COR-L47 (cell line): ENCODE data around the gene GPR17.

Source experiments
- DNase-seq: peaks from one replicate; lab custom pipeline; 2025; lab: John Stamatoyannopoulos, UW

Gene GPR17

DNA sequence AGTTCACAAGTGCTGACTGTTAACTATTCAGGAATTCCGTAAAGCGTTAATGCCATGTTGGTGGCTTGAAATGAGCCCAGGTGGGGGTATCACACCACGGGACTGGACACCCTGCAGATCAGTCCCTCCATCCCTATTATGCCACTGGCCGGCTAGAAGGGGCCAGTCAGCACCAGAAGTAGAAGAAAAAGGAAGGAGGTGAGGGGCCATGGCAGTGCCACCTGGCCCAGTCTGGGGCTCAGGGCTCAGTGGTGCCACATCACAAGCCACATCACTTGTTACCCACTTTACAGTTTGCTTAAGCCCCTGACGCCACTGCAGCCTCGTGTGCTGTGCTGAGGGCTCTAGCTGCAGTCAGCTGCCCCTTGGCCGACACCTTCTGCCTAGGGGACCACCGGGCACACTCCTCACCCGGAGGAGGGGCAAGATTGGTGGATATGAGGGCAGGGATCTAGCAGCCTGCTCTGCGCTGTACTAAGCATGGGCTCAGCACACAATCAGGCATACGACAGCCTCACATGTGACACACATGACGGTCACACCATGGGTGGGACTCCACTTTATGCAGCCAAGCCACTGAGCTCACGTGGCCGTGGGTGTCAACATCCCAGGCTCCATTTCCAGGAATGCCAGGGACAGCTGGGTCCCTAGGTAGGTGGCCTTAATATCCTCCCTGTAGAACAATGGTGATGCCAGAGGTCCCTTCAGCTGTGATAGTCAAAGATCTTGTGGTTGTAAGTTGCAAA lies 25.8 kb downstream of the GPR17 start:
- DNase-seq = no peak

DNA sequence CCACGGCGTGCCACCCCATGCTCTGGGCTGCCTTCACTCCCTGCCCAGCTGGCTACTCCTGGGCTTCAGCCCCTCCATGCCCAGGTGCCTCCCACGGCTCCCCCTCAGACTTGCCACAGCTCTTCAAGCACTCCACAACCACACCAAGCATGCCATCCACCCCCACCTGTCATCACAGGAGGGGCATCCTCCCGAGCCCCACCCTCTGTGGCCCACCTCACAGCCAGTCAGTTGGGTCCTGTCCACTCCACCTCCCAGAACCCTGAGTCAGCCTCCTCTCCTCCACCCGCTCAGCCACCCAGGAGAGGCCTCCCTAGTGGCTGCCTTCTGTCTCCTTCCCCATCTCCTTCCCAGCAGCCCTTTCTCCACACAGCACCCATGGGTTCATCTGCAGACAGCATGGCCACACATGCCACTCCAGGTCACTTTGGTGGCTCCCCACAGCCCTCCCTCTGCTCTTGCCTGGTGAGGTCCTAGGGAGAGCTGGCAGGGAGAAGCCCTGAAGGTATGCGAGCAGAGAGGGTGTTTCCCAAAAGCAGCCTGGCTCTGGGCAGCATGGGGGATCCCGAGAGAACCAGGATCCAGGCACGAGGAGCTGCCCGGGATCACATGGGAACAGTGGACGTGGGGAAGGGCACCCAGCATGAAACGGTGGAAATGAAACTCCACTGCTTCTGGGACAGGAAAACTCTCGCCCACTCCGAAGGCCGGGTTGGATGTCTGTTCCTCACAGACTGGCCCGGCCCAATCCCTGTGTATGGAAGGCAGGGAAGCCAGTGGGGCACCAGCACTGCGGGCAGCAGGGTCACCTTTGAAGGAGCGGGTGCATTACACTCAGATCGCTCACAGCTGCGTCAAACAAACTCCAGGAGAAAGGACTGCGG lies 26.6 kb downstream of the GPR17 start:
- no peak for DNase-seq

DNA sequence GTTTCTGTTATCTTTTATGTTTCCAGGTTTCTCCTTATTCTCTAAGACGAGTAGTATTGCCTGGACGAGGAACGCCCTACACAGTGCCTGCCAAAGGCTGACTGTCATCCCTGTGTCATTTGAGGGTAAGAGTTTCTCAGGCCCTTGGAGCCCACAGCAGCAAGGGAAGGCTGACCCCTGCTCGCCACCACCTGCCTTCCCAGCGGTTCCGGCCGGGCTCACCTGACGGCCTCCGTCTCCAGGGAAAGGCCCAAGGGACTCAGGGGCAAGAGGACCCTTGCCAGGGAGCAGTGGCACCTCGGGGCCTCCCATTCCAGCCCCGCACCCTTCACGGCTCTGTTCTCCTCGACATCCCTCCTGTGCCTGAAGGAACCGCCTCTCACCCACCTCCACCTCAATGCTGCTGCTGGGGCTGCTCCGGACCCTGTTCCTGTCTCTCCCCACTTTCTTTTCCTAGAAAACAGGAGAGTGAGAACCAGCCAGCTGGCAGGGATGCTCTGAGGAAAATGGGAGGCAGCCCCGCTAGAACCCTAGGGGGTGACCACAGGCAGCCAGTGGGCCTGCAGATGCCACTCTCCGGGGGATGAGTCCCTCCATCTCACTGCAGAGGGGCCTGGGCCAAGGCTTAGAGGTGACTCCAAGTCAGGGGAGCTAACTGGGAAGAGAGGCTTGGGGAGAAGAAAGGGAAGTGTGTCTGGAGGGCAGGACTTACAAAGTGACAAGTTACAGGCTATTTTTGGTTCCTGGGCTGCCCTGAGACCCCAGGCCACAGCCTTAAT lies 27.5 kb downstream of the GPR17 start:
- no peak for DNase-seq

DNA sequence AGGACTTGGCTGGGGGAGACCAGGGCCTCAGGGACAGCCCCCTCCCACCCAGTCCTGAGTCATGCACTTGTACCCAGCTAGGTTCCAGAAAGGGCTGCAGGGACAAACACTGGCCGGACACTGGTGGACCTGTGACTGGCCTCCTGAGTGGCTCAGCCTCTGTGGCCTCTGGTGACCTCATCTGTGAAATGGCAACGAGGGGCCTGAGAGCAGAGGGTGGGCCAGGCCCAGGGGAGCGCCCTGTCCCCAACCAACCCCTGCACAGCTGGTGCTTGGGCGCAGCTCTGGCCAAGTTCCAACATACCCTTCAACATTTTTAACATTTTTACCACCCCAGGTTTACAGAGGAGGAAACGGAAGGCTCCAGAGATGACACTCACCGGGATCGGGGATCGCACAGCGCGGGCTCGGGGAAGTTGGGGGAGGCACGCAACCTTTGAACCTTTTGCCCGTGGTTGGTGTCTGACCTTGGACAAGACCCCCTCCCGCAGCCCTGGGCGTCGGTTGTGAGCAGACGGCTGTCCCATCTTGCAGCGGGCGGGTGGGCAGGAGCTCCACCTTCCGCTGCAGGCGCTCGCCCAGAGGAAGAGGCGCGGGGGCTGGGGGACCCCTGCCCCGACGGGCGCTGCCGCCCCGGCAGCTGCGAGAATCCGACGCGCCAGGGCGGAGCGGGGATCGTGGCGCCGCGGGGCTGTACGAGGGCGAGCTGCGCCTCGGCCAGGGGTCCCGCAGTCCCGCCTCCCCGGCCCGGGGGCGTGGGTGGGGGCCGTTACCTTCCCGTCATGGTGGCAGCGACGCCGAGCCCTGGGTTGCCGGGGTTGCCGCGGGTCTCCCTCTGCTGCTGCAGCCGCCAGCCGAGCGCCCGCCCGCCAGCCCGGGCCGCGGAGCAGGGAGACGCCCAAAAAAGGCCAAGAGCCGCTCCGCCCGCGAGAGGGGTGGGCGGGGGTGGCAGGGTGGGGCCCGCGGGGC lies 28.6 kb downstream of the GPR17 start:
- DNase-seq = no peak

DNA sequence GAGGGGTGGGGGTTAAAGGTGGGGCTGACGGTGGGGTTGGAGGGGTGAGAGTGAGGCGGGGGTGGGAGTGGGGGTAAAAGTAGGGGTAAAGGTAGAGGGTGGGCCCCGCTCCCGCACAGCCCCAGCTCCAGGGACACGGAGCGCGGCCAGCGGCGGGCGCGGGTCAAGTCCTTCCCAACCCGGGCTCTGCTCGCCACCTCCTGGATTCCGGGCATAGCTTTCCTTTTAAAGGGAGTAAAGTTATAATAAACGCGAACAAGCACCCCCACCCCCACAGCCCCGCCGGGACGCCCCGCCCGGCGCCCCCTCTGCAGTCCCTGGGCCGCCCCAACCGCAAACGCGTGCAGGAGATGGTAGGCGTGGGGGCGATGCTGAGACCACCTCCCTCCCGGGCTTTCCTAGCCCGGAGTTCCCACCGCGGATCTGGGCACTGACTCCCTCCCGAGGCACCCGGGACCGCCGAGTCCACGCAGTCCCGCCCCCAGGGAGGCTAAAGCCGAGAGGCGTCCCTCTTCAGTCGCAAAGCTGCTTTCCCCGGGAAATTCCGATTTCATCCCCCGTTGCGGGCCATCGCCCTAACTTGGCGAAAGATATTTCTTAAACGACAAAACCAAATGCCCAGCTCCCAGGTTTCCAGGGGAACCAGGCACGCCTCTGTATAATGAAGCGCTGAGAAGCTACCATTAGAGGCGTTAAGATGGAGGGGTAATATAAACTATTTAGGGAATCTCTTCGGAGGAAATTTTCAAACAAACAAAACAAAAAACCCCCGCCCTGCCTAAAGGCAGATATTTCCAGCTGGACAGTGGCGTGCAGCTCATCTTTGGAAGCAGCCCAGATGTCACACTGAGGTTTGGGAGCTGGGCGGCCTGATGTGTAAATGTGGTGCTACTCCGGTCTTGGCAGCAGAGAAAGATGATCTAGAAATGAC lies 29.6 kb downstream of the GPR17 start, which contains the start of gene LIMS2:
TSS of gene LIMS2 (minus strand) at position 200 of the 931 bp plus-strand sequence. CDS start 506 bp downstream, outside the sequence.
- DNase-seq = peak; percentile 11

DNA sequence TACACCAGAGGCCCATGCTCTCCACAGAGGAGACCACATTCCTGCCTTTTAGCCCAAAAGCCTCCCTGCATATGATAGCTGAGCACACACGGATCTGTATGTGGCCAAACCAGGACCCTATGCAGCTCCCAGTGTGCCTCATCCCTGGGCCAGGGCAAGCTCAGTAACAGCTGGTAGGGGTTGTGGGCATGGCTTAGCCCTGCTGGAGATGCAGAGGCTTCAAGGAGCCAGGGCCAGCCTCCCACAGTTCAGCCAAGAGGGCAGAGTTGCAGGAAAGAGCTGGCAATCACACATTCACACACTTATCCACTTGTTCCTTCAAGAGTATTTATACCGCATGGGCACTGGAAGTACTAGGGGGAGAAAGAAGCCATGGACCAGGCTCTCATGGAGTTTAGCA lies 31.0 kb downstream of the GPR17 start:
- no peak for DNase-seq

DNA sequence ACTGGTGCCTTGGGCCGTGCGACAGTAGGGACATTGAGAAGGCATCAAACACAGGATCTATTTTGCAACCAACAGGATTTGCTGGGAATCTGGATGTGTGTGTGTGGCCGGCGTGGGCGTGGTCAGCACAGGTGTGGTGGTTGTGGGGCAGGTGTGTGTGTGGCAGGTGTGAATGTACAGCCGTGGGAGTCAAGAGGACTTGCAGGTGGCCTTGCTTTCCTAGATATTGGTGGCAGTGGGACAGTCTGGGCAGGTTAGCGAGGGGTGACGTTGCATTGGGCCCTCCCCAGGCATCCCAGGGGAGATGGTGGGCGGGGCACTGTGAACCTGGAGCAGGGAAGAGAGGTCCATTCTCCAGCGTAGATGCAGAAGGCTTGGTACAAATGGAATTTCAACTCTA lies 32.6 kb downstream of the GPR17 start:
- no peak for DNase-seq

DNA sequence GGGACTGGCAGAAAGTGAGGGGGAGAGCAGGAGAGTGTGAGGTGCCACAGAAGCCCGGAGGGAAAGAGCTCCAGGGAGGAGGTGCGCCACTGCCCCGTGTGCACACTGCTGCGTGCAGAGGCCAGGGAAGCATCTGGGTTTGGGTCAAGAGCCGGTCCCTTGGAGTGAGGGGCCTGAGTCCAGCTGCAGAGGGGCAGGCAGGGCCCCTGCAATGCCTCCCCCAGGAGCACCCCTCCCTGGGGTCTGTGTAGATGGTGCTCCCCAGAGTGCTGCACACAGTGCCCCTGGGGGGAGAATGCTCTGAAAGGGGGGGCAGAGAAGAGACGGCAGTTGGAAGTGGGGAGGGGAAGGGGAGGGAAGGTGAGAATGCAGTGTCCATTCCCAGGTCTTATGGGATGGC lies 33.0 kb downstream of the GPR17 start:
- no peak for DNase-seq

DNA sequence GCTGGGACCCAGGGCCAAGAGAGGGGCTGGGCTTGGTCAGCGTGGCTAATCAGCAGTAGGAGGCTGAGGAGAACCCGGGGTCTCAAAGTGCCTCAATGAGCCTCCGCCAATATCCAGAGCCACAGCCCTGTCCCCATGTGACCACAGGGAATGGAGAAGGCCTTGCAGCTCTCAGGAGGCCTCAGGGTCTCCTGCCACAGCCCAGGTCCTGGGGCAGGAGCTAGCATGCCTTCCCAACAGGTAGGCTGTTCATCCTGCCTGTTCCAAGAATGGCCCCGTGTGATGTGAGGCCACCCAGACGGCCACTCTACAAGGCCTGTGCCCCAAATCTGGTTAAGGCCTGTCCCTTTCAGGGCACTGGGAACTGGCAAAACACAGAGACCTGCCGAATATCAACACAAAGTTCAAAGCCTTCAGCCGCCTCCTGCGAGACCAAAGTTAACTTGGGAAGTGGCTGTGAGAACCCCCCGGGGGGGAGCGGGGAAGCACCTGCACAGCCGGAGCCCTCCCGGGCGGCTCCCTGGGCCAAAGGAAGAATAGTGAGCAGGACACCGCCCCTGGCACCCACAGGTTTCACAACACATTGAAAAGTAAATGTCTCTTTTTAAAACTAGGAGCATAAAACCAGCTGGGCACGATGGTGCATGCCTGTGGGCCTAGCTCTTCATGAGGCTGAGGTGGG lies 33.9 kb downstream of the GPR17 start:
- no peak for DNase-seq

DNA sequence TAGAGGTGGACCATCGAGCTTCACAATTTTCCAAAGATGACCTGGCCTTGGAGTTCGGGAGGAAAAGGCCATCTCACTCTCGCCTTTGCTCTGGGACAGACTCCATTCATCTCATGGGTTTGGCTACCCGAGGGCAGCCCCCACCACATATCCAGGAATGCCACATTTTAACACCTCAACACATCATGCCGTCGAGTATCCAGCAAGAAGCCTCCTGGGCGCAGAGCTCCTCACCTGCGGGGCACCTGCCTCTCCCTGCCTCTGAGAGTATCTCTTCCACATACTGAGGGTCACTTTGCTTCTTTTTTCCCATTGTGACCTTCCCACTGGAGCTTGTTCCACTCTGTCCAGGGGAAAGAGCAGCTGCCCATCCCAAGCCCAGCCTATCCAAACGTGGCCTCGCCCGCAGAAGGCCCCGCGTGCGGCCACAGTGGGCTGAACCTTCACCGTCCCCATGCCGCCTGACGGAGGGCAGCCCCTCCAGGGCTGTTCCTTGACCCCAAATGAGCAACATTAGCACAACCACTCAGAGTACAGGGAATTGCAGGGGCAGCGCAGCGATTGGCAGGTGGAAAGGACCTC lies 34.8 kb downstream of the GPR17 start:
- no peak for DNase-seq

DNA sequence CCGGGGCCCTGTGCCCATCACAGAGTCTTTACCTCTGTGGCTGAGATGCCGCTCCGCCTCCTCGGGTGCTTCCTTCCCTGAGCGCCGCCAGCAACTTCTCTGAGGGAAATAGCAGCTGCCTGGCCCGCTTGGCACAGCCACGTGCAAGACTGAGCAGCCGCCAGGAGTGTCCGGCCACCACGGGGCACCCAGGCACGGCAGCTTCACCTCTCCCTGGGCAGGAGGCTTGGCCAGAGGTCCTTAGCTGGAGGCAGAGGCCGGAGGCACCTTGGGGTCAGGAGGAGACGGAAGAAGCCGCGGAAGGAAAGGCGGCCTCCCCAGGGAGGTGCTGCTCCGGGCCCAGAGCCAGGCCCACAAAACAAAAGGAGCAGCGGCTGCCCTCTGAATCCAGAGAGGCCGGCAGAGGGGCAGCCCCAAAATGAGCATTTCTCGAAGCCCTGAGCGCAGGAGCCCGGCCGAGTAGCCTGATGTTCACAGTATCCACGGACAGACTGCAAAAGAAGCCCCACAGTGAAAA lies 35.4 kb downstream of the GPR17 start:
- no peak for DNase-seq

DNA sequence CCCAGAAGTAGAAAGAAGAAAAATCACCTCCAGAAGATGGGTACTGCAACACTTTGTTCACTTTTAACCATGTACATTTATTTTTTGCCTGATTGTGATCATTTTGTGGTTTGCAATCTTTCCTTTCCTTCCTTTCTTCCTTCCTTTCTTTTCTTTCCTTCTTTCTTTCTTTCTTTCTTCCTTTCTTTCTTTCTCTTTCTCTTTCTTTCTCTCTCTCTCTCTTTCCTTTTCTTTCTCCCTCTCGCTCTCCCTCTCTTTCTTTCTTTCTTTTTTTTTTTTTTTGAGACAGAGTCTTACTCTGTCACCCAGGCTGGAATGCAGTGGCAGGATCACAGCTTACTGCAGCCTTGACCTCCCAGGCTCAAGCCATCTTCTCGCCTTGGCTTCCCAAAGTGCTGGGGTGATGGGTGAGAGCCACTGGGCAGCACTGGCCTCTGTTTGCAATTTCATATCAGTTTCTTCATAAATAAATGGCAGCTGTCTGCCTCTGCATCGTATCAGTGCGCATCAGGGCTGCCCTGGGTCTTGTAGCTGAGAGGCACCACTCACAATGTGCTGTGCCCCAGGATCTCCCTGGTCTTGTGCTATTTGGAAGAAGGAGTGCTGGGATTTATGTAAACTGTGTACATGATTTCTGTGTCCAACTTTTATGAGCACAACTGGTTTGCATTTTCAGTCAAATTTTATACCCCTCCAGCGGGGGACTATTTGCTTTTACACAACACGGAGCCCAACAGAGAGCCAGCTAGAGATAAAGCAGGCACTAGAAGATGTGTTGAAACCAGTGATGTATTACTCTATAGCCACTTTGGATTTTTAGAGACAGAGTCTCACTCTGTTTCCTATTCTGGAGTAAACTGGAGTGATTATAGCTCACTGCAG lies 36.3 kb downstream of the GPR17 start:
- DNase-seq = no peak

DNA sequence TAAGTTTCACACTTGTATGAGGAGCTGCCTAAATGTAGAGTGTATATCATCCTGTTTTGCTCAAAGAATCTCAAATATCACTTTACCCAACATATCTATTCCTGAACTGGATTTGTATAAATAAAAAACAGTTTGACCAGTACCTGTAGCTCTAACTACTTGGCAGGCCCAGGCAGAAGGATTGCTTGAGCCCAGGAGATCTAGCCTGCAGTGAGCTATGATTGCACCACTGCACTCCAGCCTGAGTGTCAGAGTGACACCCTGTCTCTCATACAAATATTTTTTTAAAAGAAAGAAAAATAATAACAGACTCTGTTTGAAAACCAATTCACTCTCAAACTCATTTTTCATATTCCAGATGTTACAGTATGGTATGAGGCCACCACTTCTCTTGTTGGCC lies 37.1 kb downstream of the GPR17 start:
- DNase-seq = no peak

DNA sequence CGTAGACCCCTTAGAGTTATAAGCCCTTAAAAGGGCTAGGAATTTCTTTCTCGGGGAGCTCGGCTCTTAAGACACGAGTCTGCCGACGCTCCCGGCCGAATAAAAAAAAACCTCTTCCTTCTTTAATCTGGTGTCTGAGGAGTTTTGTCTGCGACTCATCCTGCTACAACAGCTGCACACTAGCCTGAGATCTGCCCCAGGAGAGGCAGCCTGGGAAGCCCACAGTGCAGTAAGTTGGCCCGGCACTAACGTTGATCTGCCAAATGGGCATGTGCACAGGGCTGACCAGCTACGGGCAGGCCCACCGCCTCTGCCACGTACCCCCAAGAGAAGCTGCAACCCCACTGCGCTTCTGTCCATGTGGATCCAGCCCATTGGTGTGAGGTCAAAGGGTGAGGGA lies 37.8 kb downstream of the GPR17 start:
- DNase-seq = no peak

DNA sequence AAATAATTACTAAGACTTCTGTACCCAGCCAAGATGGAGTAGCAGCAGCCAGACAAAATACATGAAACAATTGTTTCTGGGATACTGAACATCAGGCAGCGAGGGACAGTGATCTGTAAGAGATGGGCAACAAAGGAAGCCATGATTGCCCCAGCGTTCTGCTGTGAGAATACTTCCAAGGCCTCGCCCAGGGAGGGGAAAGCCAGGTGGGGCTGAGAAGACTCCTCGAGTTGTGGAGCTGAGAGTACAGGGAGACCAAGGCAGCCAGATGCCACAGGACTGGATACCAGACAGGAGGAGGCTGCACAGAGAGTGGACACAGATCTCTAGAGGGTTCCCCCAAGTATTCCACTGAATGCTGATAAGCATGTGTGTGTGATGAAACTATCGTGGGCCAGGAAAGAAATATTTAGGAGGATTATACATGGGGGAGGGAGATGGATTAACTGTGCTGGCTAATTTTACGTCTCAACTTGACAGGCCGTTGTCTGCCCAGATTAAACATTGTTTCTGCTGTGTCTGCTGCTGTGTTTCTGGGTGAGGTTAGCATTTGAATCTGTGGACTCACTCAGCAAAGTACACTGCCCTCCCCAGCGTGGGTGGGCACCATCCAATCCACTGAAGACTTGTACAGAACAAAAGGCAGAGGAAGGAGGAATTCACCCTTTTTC lies 39.6 kb downstream of the GPR17 start:
- no peak for DNase-seq

DNA sequence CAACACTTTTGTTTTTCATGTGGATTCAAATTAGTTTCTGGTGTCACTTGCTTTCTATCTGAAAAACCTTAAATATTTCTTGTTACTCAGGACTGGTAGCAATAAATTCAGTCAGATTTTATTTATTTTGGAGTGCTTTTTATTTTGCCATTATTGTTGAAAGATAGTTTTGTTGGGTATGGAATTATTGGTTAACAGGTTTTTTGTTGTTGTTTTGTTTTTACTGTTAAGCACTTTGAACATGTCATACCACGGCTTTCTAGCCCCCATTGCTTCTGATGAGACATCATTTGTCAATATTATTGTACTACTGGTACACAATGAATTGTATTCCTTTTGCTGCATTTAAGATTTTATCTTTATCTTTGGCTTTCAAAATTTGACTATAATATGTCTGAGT lies 42.5 kb downstream of the GPR17 start:
- no peak for DNase-seq

DNA sequence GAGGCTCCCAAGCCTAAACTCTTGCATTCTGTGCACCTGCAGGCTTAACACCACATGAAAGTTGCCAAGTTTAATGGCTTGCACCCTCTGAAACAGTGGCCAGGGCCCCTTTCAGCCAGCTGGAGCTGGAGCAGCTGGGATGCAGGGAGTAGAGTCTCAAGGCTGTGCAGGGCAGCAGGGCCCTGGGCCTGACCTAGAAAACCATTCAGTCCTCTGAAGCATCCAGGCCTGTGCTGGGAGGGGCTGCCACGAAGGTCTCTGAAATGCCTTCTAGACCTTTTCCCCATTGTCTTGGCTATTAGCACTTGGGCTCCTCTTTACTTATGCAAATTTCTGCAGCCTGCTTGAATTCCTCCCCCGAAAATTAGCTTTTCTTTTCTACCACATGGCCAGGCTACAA lies 44.7 kb downstream of the GPR17 start:
- DNase-seq = no peak
